ENCODE measurements around the gene KLHL7.

GRCh38 chr7:23214938-23215337 lies 109.4 kb downstream of the KLHL7 start:
- TF ChIP-seq CTCF (IDR thresholded peaks at IDR 0.05; ENCODE audit: insufficient read depth, low read depth, low read length) (no peak), EZH2 (IDR thresholded peaks at IDR 0.05; ENCODE audit: insufficient read depth, low read length) (no peak)

Measured in astrocyte (in vitro differentiated cells and primary cell).